Retina (tissue), 1 donor: ENCODE measurements around the gene MED9.
"Not testable (repeated sequence)": the region's sequence is repeated elsewhere in the genome, so short reads cannot be mapped to it uniquely, and the experiment has no call there.

Experiments used
- DNase-seq: peaks from one replicate; pipeline ENCODE4 v3.0.0-alpha.2; 2016

Gene MED9

DNA sequence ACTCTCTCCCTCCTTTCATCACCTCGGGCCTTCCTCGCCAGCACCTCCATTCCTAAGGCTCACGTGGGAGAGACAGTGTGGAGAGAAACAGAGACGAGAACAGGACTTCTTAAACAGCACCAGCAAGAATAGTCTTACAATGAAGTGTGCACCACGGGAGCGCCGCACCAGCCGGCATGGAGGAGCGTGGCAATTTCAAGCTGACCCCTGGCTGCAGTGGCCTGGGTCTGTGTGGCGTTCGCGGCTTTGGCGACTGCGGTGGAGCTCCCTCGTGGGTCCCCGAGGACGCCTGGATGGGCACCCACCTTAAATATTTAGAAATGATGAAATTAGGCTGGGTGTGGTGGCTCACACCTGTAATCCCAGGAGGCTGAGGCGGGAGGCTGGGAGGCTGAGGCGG is 20.5 kb upstream of the MED9 start:
- DNase-seq, result no peak

DNA sequence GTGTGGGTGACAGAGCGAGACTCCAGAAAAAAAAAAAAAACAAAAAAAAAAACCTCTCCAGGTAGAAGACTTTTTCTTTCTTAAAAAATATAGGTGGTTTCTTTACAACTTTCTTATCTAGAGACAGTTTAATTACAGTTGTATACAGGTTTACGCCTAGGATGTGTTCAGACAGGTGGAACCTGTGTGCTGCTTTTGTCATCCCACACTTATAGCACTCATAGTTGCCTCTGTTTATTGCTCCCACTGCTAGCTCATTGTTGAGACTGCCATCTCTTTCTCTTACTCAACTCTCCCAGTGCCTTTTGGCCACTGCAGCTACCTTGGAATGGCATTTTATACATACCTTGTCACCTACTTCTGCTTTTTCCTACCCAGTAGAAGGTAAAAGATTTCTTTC is 19.1 kb upstream of the MED9 start:
- no peak for DNase-seq

DNA sequence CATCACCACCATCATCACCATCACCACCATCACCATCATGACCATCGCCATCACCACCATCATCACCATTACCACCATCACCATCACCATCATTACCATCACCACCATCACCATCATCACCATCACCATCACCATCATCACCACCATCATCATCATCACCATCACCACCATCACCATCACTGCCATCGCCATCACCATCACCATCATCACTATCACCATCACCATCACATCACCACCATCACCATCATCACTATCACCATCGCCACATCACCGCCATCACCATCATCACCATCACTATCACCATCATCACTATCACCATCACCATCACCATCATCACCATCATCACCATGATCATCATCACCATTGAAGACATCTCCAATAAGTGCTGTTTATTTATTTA is 16.8 kb upstream of the MED9 start:
- DNase-seq, result no peak

DNA sequence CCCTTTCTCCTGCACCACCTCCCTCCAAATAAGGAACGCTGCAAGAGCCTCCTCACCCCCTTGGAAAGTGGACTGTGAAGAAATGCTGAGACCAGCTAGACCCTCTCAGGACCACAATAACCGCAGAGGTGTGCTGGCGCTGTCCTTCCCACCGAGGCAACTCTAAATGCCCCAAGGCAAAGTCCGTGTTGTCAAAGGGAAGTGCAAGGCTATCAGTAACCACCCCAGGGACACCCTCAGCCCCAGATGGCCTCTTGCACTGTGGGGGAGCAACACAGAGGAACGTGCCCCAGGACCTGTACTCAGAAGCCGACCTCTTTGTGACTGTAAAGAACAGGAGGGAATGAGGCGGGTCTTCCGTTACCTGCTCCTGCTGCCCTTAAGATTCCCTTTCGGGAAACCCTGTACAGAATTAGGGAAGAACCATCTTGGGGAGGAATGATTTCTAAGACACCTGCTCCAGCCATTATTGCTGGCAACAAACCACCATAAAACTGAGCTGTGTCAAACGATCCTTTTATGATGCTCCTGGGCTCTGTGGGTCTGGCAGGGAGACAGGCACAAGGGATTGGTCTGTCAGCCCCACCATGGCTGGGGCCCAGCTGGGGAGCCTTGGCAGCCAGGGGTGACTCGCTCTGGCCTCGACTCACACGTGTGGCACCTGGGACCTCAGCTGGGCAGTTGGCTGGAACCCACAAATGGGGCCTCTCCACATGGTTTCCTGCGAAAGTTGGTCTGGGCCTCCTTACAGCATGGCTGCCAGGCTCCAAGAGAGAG is 14.6 kb upstream of the MED9 start:
- no peak for DNase-seq

DNA sequence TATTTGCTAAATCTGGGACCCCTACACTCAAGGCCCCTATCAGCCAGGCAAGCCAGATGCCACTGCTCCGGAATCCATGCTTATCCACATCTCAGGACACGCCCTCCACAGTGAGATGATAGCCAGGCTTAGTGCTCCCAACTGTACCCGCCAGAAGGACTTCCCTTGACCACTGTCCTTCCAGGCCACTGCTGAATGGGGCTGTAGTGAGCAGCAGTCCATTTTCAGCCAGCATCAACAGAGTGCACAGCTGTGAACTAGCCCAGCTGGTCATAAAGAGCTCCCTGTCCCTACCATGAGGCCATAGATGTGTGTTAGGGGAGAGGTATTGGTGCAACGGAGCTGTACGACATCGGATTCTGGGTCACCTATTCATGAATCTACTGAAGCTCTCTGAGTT is 13.0 kb upstream of the MED9 start:
- no peak for DNase-seq

DNA sequence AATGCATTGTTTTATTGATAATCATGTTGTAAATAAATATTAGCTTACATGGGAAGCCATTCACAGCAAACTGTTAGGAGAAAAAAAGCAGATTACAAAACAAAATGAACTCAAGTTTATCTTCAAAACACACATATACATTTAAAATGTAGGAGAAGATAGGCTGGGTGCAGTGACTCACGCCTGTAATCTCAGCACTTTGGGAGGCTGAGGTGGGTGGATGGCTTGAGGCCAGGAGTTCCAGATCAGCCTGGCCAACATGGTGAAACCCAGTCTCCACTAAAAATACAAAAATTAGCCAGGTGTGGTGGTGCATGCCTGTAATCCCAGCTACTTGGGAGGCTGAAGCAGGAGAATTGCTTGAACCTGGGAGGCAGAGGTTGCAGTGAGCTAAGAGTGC is 10.9 kb upstream of the MED9 start:
- not testable (repeated sequence) for DNase-seq

DNA sequence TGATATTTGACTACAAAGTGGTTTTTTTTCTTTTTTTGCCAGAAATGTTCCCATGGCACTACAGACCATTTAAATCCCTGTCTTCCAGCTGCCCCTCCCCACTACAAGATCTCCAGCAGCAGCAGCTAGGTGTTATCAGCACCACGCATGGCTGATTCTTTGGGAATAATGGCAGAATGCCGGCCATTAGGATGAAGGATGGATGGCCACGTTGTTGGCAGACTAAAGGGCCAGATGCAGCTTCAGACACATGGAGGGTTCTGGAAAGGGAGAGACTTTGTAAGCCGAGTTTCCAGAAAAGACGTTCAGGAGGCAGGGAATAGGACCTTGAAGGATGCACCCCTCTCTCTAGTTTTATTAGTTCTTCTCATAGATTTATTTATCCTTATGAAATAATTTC is 10.3 kb upstream of the MED9 start:
- DNase-seq, result no peak

DNA sequence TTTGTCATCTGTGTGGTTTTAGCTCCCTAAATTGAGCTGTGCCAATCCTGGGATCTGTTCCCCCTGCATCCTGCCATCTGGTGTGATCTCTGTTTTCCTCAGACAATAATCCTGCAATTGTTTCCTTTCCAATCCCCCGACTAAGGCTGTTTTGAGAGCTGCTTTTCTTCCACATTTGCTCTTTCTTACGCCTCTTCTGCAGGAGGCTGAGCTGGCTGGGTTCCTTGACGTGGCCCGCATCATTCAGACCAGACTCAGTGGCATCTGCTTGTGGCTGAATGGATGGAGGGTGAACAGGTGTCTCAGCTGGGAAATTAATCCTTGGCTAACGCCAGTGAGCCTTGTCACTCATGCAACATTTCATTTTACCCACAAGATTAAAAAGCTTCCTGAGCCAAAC is 9.8 kb upstream of the MED9 start:
- DNase-seq, result no peak

DNA sequence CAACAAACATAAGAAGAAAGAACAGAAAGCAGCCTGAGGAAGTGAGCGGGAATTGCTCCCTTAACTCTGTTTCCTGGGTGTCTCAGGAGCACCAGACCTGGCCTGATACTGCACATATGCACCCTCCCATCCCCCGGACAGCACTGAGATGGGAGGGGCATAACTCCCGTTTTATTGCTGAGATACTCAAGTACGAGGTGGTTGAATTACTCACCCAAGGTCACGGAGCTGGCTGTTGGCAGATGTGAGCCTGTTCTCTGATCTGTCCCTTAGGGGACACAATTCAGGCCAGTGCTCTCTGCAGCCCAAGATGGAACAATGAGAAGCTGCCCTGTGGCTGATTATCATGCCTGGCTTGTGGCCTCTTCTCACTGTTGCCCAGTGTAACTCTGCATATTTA is 9.1 kb upstream of the MED9 start:
- no peak for DNase-seq

DNA sequence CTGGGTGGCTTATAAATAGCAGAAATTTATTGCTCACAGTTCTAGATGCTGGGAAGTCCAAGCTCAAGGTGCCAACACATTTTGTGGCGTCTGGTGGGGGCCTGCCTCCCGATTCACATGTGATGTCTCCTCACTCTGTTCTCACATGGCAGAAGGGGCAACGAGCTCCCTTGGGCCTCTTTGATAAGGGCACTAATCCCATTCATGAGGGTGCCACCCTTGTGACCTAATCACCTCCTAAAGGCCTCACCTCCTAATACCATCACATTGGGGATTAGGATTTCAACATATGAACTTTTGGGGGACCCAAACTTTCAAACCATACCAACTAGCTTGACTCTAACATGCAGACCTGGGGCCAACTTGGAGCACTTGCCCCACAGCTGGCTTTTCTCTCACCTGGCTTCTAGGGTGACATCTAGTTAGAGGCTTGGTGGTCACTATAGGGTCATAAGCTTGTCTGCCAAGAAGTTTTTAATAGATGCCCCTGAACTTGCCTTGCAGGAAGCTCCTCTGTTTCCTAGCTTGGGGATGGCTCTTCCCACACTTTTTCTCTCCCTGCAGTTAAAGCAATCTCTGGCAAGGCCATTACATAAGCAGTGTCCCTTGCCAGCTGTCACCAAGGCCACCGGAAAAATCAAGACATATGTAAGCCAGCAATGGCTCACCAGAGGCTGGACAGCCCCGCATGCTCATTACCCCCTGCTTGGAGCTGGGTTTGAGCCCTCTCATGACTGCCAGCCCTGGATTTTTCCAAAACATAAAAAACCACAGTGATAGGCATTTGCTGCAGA is 8.4 kb upstream of the MED9 start:
- no peak for DNase-seq

DNA sequence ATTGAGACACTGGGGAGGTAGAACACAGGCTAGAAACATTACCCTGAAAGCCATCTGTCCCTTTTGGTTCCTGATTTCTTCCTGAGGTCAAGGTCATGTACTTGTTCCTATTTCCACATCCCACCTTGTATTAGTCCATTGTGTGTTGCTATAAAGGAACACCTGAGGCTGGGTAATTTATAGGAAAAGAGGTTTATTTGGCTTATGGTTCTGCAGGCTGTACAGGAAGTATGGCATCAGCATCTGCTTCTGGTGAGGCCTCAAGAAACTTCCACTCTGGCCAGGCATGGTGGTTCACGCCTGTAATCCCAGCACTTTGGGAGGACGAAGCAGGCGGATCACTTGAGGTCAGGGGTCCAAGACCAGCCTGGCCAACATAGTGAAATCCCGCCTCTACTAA is 7.4 kb upstream of the MED9 start:
- no peak for DNase-seq

DNA sequence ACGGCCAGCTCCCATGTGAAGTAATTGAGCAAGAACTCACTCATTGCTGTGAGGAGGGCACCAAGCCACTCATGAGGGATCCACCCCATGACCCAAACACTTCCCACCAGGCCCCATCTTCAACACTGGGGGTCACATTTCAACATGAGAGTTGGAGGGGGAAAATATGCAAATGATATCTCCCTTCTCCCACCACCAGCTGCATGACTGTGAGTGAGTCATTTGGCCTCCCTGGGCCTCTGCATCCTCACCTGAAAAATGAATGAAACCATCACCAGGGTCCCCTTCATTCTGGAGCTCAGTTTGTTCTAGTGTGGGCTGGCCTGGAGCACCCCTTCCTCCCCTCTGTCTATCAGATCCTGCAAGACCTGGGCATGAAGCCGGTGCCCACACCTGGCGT is 6.8 kb upstream of the MED9 start:
- DNase-seq, result no peak

DNA sequence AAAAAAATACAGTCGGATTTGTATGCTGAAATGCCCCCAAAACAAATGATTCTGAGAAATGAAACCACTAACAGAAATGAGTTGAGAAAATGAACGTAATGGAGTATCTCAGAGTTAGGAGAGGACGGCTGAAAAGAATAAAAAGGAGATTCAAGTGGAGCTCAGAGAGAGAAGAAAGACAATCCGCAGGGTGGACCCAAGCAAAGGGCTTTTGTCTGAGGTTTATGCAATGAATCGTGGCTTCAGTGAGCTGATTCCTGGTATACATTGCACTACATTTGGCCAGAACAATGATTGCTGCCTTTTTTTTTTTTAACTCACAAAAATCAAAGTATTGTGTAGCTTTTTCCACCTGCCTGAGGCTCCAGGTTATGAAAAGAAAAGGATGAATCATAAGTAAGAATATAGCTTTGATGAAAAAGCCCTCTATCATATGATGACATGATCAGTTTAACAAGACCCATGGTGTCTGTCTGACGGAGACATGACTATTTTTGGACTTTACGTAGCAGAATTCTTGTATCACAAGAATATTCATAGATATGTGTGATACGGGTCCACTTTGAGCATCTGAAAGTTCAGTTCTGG is 4.4 kb upstream of the MED9 start:
- no peak for DNase-seq

DNA sequence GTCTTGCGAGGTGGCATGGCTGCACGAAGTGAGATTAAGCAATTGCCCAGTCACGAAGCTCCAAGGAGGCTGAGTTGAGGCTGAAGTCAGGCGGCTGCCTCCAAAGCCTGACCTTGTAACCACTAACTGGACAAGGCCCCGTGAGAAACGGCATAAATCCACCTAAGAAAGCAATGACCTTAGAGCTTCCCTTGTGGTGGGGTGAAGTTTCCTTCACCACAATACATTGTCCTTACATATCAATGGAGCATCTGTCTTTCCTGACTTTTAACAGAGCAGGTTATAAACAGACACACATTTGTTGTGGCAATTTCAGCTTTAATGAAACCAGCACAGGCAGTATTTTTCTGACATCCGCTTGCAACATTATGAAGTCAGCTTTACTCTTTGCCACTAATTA is 2.5 kb upstream of the MED9 start:
- no peak for DNase-seq

DNA sequence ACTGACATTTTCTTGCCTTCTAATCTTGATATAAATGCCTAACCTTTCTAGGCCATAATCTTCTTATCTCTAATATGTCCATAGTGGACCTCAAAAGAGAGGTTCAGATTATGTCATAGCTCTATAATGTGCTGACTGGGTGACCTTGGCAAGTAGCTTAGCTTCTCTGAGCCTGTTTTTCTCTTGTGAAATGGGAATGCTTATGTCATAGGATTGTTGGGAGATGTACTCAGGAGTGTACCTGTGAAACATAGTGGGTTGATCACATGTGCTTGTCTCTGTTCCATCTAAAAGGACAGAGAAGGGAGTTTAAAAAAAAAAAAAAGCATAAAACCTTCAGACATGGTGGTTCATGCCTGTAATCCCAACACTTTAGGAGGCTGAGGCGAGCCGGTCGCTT is 2.4 kb downstream of the MED9 start:
- no peak for DNase-seq

DNA sequence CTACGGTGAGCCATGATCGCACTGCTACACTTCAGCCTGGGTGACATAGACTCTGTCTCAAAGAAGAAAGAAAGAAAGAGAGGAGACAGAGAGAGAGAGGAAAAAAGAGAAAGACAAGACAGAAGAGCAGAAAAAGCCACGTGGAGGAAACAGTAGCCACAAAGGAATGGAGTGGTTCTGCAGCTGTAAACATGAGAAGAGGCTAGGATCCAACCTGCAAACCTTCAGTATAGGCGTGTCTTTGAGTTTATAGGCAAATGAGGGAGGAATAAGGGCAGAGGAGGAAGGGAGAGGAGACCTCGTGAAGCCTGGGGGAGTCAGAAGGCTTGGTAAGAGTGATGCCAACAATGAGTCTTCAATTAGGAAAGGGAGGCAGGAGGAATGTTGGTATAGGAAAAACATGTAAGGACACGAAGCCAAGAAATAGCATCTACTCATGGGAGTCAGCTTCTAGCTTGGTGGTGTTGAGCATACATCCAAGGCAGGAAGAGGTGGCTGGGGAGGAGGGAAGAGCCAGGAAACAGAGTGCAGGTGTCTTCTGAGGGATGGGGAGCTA is 3.9 kb downstream of the MED9 start:
- DNase-seq, result no peak

DNA sequence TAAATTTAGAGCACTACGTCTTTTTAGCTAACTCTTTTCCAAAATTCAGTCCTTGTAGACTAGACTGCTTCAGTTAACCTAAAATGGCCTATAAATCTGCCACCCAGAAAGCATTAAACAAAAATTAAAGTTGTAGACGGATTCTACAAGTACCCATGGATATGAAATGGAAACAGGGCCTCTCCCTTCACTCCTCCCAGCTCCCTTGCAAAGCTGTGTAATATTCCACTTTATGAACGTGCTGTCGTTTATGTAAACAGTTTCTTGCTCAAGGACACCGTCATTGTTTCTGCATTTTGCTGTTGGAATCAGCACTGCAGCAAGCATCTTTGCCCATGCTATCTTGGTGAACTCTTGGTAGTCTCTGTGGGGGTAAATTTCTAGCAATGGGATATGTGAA is 5.1 kb downstream of the MED9 start:
- no peak for DNase-seq

DNA sequence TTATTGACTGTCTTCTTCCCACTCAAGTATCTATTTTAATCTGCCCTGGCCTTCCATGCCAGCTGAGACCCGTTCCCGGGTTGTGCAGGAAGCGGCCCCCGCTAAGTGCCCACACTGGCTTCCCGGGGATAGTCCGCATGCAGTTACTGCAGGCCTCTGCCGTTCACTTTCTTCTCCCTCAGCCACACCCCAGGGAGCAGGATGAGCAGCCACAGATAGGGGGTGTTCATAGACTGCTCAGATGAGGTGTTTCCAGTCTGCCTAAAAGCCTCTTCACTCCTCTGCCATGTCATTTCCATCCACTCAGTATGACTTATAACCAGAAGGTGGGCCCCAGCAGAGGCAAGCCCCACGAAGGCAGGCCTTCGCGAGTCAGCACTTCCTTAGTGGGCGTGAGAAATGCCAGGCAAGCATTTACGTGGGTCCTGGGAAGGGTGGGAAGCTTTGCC is 7.7 kb downstream of the MED9 start:
- DNase-seq, result no peak

DNA sequence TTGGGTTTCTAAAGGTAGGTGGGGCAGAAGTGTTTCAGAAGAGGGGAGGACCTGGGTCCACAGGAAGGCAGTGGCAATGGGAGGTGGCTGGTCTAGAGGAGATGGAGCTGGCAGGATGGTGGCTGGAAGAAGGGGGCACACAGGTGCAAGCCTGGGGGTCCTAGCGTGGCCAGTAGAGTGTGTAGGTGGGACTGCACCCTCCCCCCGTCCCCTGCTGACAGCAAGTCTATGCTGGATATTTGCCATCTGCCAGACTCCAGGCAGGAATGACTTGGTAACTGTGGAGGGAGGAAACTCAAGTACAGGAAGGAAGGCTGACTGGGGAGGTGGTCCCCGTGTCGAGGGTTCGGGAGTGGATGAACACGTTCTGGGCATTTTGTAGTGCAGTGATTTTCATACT is 8.6 kb downstream of the MED9 start:
- DNase-seq, result no peak

DNA sequence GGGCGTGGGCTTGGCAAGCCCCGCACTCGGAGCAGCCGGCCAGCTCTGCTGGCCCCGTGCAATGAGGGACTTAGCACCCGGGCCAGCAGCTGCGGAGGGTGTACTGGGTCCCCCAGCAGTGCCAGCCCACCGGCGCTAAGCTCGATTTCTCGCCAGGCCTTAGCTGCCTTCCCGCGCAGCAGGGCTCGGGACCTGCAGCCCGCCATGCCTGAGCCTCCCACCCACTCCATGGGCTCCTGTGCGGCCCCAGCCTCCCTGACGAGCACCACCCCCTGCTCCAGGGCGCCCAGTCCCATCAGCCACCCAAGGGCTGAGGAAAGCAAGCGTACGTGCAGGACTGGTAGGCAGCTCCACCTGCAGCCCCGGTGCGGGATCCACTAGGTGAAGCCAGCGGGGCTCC is 9.6 kb downstream of the MED9 start:
- DNase-seq, result not testable (repeated sequence)

DNA sequence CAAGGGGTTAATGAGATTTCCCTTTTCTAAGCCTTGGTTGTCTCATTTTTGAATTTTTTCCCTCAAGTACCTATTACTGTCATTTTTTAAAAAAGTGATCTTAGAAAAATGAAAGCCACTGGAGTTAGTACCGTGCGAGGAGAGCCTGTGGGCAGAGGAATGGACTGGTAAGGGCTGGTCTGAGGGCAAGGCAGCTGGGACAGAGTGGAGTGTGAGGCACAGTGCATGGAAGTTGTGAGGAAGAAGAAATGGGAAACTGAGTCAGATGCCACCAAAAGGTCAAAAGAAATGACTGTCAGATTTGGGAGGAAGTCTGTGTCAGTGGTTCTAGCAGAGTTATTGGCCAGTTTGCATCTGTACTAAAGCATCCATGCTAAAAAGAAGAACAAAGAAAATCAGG is 11.2 kb downstream of the MED9 start:
- DNase-seq, result no peak

DNA sequence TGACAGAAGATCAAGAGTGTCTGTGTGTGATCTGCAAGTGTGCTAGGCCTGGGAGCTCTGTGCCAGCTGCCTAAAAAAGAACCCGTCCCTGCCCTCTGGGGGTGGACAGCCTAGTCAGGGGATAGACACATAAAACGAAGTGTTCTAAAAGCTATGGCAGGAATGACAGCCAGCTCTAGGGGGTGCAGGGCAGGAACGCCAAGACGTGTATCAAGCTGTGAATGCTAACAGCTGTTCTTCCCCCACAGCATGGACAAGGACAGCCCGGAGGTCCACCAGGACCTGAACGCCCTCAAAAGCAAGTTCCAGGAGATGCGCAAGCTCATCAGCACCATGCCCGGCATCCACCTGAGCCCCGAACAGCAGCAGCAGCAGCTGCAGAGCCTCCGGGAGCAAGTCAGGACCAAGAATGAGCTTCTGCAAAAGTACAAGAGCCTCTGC is 14.3 kb downstream of the MED9 start:
- DNase-seq, result peak; percentile 48

DNA sequence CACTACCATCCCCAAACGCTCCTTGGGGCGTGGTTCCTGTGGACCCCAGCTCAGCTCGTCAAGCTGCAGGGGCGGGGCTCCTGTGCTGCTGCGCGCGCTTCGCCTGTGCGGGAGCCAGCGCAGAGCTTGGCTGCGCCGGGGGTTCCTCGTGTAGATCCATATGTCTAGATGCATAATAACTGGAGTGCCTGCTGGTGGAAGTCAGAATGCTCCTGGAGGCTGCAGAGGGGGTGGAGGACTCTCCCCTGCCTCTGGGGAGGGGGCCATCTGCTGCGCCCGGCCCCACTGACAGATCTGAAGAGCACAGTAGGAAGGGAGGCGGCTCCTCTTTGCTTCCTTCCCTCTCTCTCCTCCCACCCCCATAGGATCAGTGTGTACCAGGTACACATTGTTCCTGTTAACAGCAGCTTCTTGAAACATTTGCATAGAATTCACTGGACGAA is 14.8 kb downstream of the MED9 start:
- peak; percentile 51 for DNase-seq

DNA sequence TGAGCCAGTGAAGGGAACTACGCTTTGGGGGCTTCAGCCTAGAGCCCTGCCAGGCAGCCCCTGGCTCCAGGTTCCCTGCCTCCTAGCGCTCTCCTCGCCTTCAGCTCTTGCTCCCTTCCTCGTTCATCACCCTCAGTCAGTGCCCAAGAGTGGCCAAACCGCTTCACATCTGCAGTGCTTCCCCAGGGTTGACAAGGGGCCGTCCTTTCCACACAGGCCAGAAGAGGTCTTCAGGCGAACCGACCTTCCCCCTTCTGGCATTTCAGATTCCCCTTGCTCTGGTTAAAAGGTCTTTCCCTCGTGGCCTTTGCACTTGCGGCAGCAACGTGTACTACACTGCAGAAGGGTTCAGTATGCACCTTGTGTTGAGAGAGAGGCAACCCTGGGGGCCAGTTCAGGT is 15.3 kb downstream of the MED9 start:
- no peak for DNase-seq
